Measurements from ENCODE around the gene SRCAP.

GRCh38 chr16:30761928-30762902 lies 63.2 kb downstream of the SRCAP start, which contains the start of the genes CFAP119 and RNF40:
- no peak for TF ChIP-seq RAD21 (IDR thresholded peaks at IDR 0.05; ENCODE audit: low read depth)
- peak; percentile 67; the same call in 1 of the 2 replicates for TF ChIP-seq TCF12 (IDR thresholded peaks at IDR 0.05; ENCODE audit: low read depth)
- no peak for TF ChIP-seq EP300 (IDR thresholded peaks at IDR 0.05; ENCODE audit: borderline replicate concordance)
- peak; percentile 10; the same call in 1 of the 2 replicates for TF ChIP-seq MAX (IDR thresholded peaks at IDR 0.05)
- TF ChIP-seq YY1 (IDR thresholded peaks at IDR 0.05; ENCODE audit: low read depth): peak; percentile 98
- no peak; the same call in 1 of the 2 replicates for TF ChIP-seq REST (IDR thresholded peaks at IDR 0.05; ENCODE audit: low read depth)

Measured in Ishikawa (cell line).